GM12878 (cell line): ENCODE results near the gene KATNIP. TPM values are rescaled to one million over a fixed set of nuclear protein-coding genes. Genes with fewer than 3 reads are reported as not detected.

ENCODE experiments used
- ATAC-seq: fragments of 200-7000 bp; cut with Tn5 transposase; 3 replicates; pipeline ENCODE4 v1.9.1; 2020; ENCODE audit warnings: mild to moderate bottlenecking, moderate library complexity
- BruUV-seq: library from RNA; stranded (reverse); fragments of 400-500 nt; replicated peaks from 2 replicates; lab custom pipeline; 2021; lab: Mats Ljungman, UMichigan
- CTCF ChIA-PET: fragments of 300-600 bp; sonication (Branson Sonifier 250); formaldehyde crosslinking; extraction: SDS; loops from one replicate; lab custom pipeline; 2021; ENCODE audit warnings: inconsistent platforms; lab: Yijun Ruan, JAX
- POLR2A ChIA-PET: fragments of 350-600 bp; formaldehyde crosslinking; extraction: SDS; loops from one replicate; lab custom pipeline; 2021; ENCODE audit warnings: inconsistent platforms; lab: Charles Lee
- RAD21 ChIA-PET: fragments of 300-600 bp; sonication (Branson Sonifier 250); formaldehyde crosslinking; loops from one replicate; lab custom pipeline; 2023; ENCODE audit warnings: antibody characterized with exemption; ENCODE audit not compliant: unreplicated experiment; lab: Charles Lee
- SMC1A ChIA-PET: fragments of 300-600 bp; sonication (Branson Sonifier 250); formaldehyde crosslinking; loops from one replicate; lab custom pipeline; 2023; ENCODE audit not compliant: unreplicated experiment, uncharacterized antibody; lab: Charles Lee
- DNase-seq: peaks from one replicate; pipeline ENCODE4 v3.0.0-alpha.2; 2011; ENCODE audit warnings: low read depth, low spot score
- FAIRE-seq: peaks from 3 replicates; lab custom pipeline; 2011; peaks lifted over from hg19 to GRCh38; lab: Jason Lieb, UNC
- H2AFZ ChIP-seq: 2 replicates; pipeline ENCODE4 v1.6.0; 2011; ENCODE audit warnings: low read depth, low read length, control low read depth; ENCODE audit not compliant: control insufficient read depth
- H3K27ac ChIP-seq: 2 replicates; pipeline ENCODE4 v1.5.1; 2011; ENCODE audit warnings: control low read depth; ENCODE audit not compliant: control insufficient read depth, insufficient read depth
- H3K27me3 ChIP-seq, 2 experiments: replicated peaks in 1 of 2; 2 replicates each; pipeline versions ENCODE4 v1.6.0 to v1.6.1; 2011; ENCODE audit warnings: low read length in 1 of 2; ENCODE audit not compliant: control insufficient read depth in 2 of 2, insufficient read depth in 2 of 2
- H3K36me3 ChIP-seq, 2 experiments: 2 replicates each; pipeline ENCODE4 v1.5.1; 2011; ENCODE audit warnings: low read length in 1 of 2; ENCODE audit not compliant: control insufficient read depth in 2 of 2, insufficient read depth in 2 of 2
- H3K4me1 ChIP-seq: 2 replicates; pipeline ENCODE4 v1.6.1; 2011; ENCODE audit warnings: mild to moderate bottlenecking, low read length, moderate library complexity, mixed read lengths; ENCODE audit not compliant: control insufficient read depth, insufficient read depth
- H3K4me2 ChIP-seq: 2 replicates; pipeline ENCODE4 v1.6.0; 2011; ENCODE audit warnings: control low read depth; ENCODE audit not compliant: control insufficient read depth, insufficient read depth
- H3K4me3 ChIP-seq: fragments of 200-600 bp; sonication (generic); 2 replicates; pipeline ENCODE4 v1.5.1; 2016
- H3K79me2 ChIP-seq: 2 replicates; pipeline ENCODE4 v1.6.0; 2011; ENCODE audit warnings: low read length; ENCODE audit not compliant: control insufficient read depth, insufficient read depth
- H3K9ac ChIP-seq: 2 replicates; pipeline ENCODE4 v1.8.0; 2011; ENCODE audit warnings: low read length, control low read depth, mixed read lengths; ENCODE audit not compliant: control insufficient read depth, insufficient read depth
- H3K9me3 ChIP-seq: replicated peaks from 3 replicates; pipeline ENCODE4 v1.5.1; 2011; ENCODE audit warnings: mild to moderate bottlenecking, low read length; ENCODE audit not compliant: control insufficient read depth, insufficient read depth
- H4K20me1 ChIP-seq: 2 replicates; pipeline ENCODE4 v1.6.0; 2011; ENCODE audit not compliant: control insufficient read depth, insufficient read depth
- EGR1 ChIP-seq, 2 experiments: IDR thresholded peaks; 1 replicate in 1 of 2; 2 replicates in 1 of 2; pipeline ENCODE4 v1.6.1; 2011 to 2012; ENCODE audit warnings: low read depth in 2 of 2, low read length in 2 of 2, borderline replicate concordance in 1 of 2, mild to moderate bottlenecking in 1 of 2, moderate library complexity in 1 of 2
- ELK1 ChIP-seq: IDR thresholded peaks from 2 replicates; pipeline ENCODE4 v1.6.1; 2012; ENCODE audit warnings: low read depth, low read length, improper control_type of control experiment
- ETV6 ChIP-seq, 2 experiments: fragments of 450-650 bp in 1 of 2; IDR thresholded peaks in 1 of 2; conservative IDR thresholded peaks in 1 of 2; 2 replicates each; pipeline ENCODE4 v1.6.1; 2014; ENCODE audit warnings: antibody characterized with exemption in 1 of 2, borderline replicate concordance in 1 of 2, low read depth in 1 of 2, mild to moderate bottlenecking in 1 of 2, moderate library complexity in 1 of 2
- KLF5 ChIP-seq: fragments of 450-650 bp; IDR thresholded peaks from 2 replicates; pipeline ENCODE4 v1.6.1; 2014; ENCODE audit warnings: mild to moderate bottlenecking; ENCODE audit not compliant: partially characterized antibody
- RB1 ChIP-seq: fragments of 450-650 bp; formaldehyde crosslinking; IDR thresholded peaks from 2 replicates; pipeline ENCODE4 v1.6.1; 2017; ENCODE audit warnings: mild to moderate bottlenecking, borderline replicate concordance
- RBBP5 ChIP-seq: fragments of 200-600 bp; sonication (generic); conservative IDR thresholded peaks from 2 replicates; pipeline ENCODE4 v1.6.1; 2016
- WGBS: methylation state at CpG from one replicate; pipeline ENCODE4 v1.1.6; 2016; ENCODE audit warnings: low lambda C conversion rate; ENCODE audit not compliant: insufficient replicate concordance, insufficient coverage; ENCODE audit errors: missing lambda C conversion rate; 5-methylcytosine and 5-hydroxymethylcytosine counted together
- in situ Hi-C: fragments of 300-500 bp; cut with MboI; formaldehyde crosslinking; loops from 9 replicates; pipeline ENCODE4 v1.14.3; 2018; ENCODE audit warnings: mixed read lengths
- intact Hi-C: fragments of 100-400 bp; cut with micrococcal nuclease; formaldehyde crosslinking; loops from one replicate; pipeline ENCODE4 v1.14.2; 2022; ENCODE audit not compliant: unreplicated experiment
- polyA plus RNA-seq, 11 experiments: library from polyadenylated mRNA; depleted of rRNA in 4 of 11; unstranded in 6 of 11; stranded (reverse) in 5 of 11; fragments of >200 nt; fragmentation: Nextera tagmentation in 4 of 11; fragmentation: Illumina TruSeq in 1 of 11; extraction: Ambion mirVana in 4 of 11; extraction: Trizol in 1 of 11; gene quantifications; 1 replicate in 1 of 11; 2 replicates in 10 of 11; pipeline versions ENCODE4 v1.2.1 to v1.2.3, GENCODE V29; 2011 to 2016; ENCODE audit warnings: inconsistent platforms in 2 of 11, missing spikeins in 2 of 11, low read depth in 1 of 11
- total RNA-seq, 4 experiments: library from RNA; depleted of rRNA in 3 of 4; stranded (reverse); fragments of >200 nt in 3 of 4; fragmentation: Illumina TruSeq in 1 of 4; extraction: Trizol in 1 of 4; gene quantifications; 2 replicates each; pipeline versions ENCODE4 v1.2.1 to v1.2.3, GENCODE V29; 2013 to 2021

The KATNIP gene
- total and polyA plus RNA-seq, 10 of the 15 experiments (the other 5 are each of a cell fraction or from before 2014, with no cell fraction given): 1.6 to 13.8 (median 9.1) TPM

GRCh38 chr16:27599606-27600005 lies 49.7 kb downstream of the KATNIP start:
- Histone ChIP-seq H2AFZ (no peak overlapping the region), H3K4me1 (no peaks in the 10 kb centered on the region), H4K20me1 (no peaks in the 10 kb centered on the region), H3K79me2 (no peaks in the 10 kb centered on the region), H3K4me2 (no peak overlapping the region), H3K4me3 (no peak overlapping the region), H3K9me3 (no peaks in the 10 kb centered on the region), H3K27me3 (no peaks in the 10 kb centered on the region), H3K27ac (no peak overlapping the region), H3K9ac (no peak overlapping the region), H3K36me3 (no peaks in the 10 kb centered on the region)
- ATAC-seq (no peak), DNase-seq (no peak), FAIRE-seq (no peak)
- RAD21 ChIA-PET: no interaction called here
- WGBS: 82% methylated on average over 13 of the region's 13 CpGs
- in situ Hi-C loops (no loop called here), intact Hi-C loops (no loop called here)
- SMC1A ChIA-PET: no interaction called here
- TF ChIP-seq KLF5 (no peak), EGR1 (IDR thresholded peaks at IDR 0.05; ENCODE audit: borderline replicate concordance in 1 of 2, low read depth in 2 of 2, low read length in 2 of 2) (no peak), ELK1 (no peak), ETV6 (conservative IDR thresholded peaks at IDR 0.05 in 1 of 2, IDR thresholded peaks at IDR 0.05 in 1 of 2; ENCODE audit: borderline replicate concordance in 1 of 2, low read depth in 1 of 2) (no peak), RB1 (no peak), RBBP5 (no peak)
- POLR2A ChIA-PET: no interaction called here
- no TSS peak for BruUV-seq
- CTCF ChIA-PET: no interaction called here

Other genes with a start within 250 kb of the KATNIP start
- gene IL4R, start 236.2 kb upstream of the KATNIP start, total RNA-seq (2014; rRNA removed): 36.5 and 39.0 TPM in 2 replicates
- gene IL4R, start 236.2 kb upstream of the KATNIP start, total RNA-seq (2014; rRNA removed; fragmentation: Illumina TruSeq; extraction: Trizol): 33.8 and 34.3 TPM in 2 replicates
- 69.5 and 70.4 TPM in 2 replicates for gene IL4R, start 236.2 kb upstream of the KATNIP start, total RNA-seq (2021)
- 42.8 and 69.2 TPM in 2 replicates for gene IL4R, start 236.2 kb upstream of the KATNIP start, polyA plus RNA-seq (2011; rRNA removed)
- 19.4 and 39.4 TPM in 2 replicates for gene IL4R, start 236.2 kb upstream of the KATNIP start, polyA plus RNA-seq (2014; fragmentation: Illumina TruSeq; extraction: Trizol)
- 1 to 10 TPM; 2.6 to 8.5 TPM for gene IL4R, start 236.2 kb upstream of the KATNIP start, polyA plus RNA-seq (2014; fragmentation: Nextera tagmentation; extraction: Ambion mirVana)
- gene IL4R, start 236.2 kb upstream of the KATNIP start, polyA plus RNA-seq (2014; rRNA removed): 67.3 and 68.6 TPM in 2 replicates
- gene IL4R, start 236.2 kb upstream of the KATNIP start, polyA plus RNA-seq (2016; fragmentation: Nextera tagmentation; extraction: Ambion mirVana): 10 to 100 TPM; 13.8 to 17.6 TPM
- gene IL21R, start 148.0 kb upstream of the KATNIP start, total RNA-seq (2014; rRNA removed): 106 and 109 TPM in 2 replicates
- gene IL21R, start 148.0 kb upstream of the KATNIP start, total RNA-seq (2014; rRNA removed; fragmentation: Illumina TruSeq; extraction: Trizol): 62.9 and 66.9 TPM in 2 replicates
- gene IL21R, start 148.0 kb upstream of the KATNIP start, total RNA-seq (2021): 138 and 141 TPM in 2 replicates
- gene IL21R, start 148.0 kb upstream of the KATNIP start, polyA plus RNA-seq (2011; rRNA removed): 23.2 and 57.2 TPM in 2 replicates
- gene IL21R, start 148.0 kb upstream of the KATNIP start, polyA plus RNA-seq (2014; fragmentation: Illumina TruSeq; extraction: Trizol): 32.4 and 59.2 TPM in 2 replicates
- 1 to 10 TPM; 5.3 to 9.7 TPM for gene IL21R, start 148.0 kb upstream of the KATNIP start, polyA plus RNA-seq (2014; fragmentation: Nextera tagmentation; extraction: Ambion mirVana)
- gene IL21R, start 148.0 kb upstream of the KATNIP start, polyA plus RNA-seq (2014; rRNA removed): 98.0 and 108 TPM in 2 replicates
- 100 to 1,000 TPM; 115 to 129 TPM for gene IL21R, start 148.0 kb upstream of the KATNIP start, polyA plus RNA-seq (2016; fragmentation: Nextera tagmentation; extraction: Ambion mirVana)
- gene GTF3C1, start 231 bp upstream of the KATNIP start, total RNA-seq (2014; rRNA removed): 40.5 and 46.4 TPM in 2 replicates
- 22.9 and 26.7 TPM in 2 replicates for gene GTF3C1, start 231 bp upstream of the KATNIP start, total RNA-seq (2014; rRNA removed; fragmentation: Illumina TruSeq; extraction: Trizol)
- 54.2 and 60.9 TPM in 2 replicates for gene GTF3C1, start 231 bp upstream of the KATNIP start, total RNA-seq (2021)
- 9.8 and 19.0 TPM in 2 replicates for gene GTF3C1, start 231 bp upstream of the KATNIP start, polyA plus RNA-seq (2011; rRNA removed)
- gene GTF3C1, start 231 bp upstream of the KATNIP start, polyA plus RNA-seq (2014; fragmentation: Illumina TruSeq; extraction: Trizol): 18.8 and 38.7 TPM in 2 replicates
- gene GTF3C1, start 231 bp upstream of the KATNIP start, polyA plus RNA-seq (2014; fragmentation: Nextera tagmentation; extraction: Ambion mirVana): 1 to 10 TPM in 1 of 2 experiments, under 1 TPM in 1; 0.98 to 5.4 TPM
- gene GTF3C1, start 231 bp upstream of the KATNIP start, polyA plus RNA-seq (2014; rRNA removed): 35.2 and 51.9 TPM in 2 replicates
- gene GTF3C1, start 231 bp upstream of the KATNIP start, polyA plus RNA-seq (2016; fragmentation: Nextera tagmentation; extraction: Ambion mirVana): 10 to 100 TPM; 33.3 to 35.9 TPM